Upper lobe of left lung (tissue), 6 donors: Measurements from ENCODE around the gene CTLA4. TPM values are rescaled to one million over a fixed set of nuclear protein-coding genes. Genes with fewer than 3 reads are reported as not detected.

Experiments used
- ATAC-seq, 2 donors: fragments of 200-7000 bp; cut with Tn5 transposase; one replicate each; pipeline ENCODE4 v1.9.1; 2022; ENCODE audit warnings: mild to moderate bottlenecking in 2 of 2, moderate library complexity in 2 of 2; ENCODE audit not compliant: low FRiP score in 2 of 2
- DNase-seq, 2 donors: peaks; one replicate each; pipeline ENCODE4 v3.0.0-alpha.2; 2019 to 2020
- H3K27ac ChIP-seq, 4 donors: fragments of 200-600 bp; sonication (generic); one replicate each; pipeline ENCODE4 v1.5.1; 2016 to 2019
- H3K27me3 ChIP-seq, 4 donors: fragments of 200-600 bp; sonication (generic); one replicate each; pipeline ENCODE4 v1.5.1; 2017 to 2019
- H3K36me3 ChIP-seq, 4 donors: fragments of 200-600 bp; sonication (generic); one replicate each; pipeline ENCODE4 v1.5.1; 2016 to 2019
- H3K4me1 ChIP-seq, 4 donors: fragments of 200-600 bp; sonication (generic); one replicate each; pipeline ENCODE4 v1.5.1; 2018 to 2019
- H3K4me3 ChIP-seq, 4 donors: fragments of 200-600 bp; sonication (generic); one replicate each; pipeline ENCODE4 v1.5.1; 2017 to 2019; ENCODE audit warnings: mild to moderate bottlenecking in 2 of 4, moderate library complexity in 1 of 4
- H3K9me3 ChIP-seq, 4 donors: fragments of 200-600 bp; sonication (generic); one replicate each; pipeline ENCODE4 v1.5.1; 2018 to 2019
- EP300 ChIP-seq, 4 donors: sonication (generic); formaldehyde crosslinking; IDR thresholded peaks; one replicate each; pipeline ENCODE4 v1.5.1; 2017; ENCODE audit warnings: antibody characterized with exemption in 4 of 4, control low read depth in 2 of 4
- POLR2A ChIP-seq, 4 donors: fragments of 450-650 bp; IDR thresholded peaks; one replicate each; pipeline ENCODE4 v1.5.1; 2016 to 2017; ENCODE audit warnings: antibody characterized with exemption in 4 of 4, mild to moderate bottlenecking in 2 of 4
- POLR2AphosphoS5 ChIP-seq, 2 donors: sonication (generic); formaldehyde crosslinking; IDR thresholded peaks; one replicate each; pipeline ENCODE4 v1.5.1; 2017; ENCODE audit warnings: antibody characterized with exemption in 2 of 2
- WGBS, 2 donors: methylation state at CpG; one replicate each; pipeline ENCODE4 v1.1.5; 2017 to 2018; 5-methylcytosine and 5-hydroxymethylcytosine counted together
- total RNA-seq, 6 donors: library from RNA; depleted of rRNA in 4 of 6; stranded (reverse); fragments of >200 nt in 4 of 6; gene quantifications; one replicate each; pipeline versions ENCODE4 v1.1.0 to v1.2.1, GENCODE V29; 2016 to 2021
- TF ChIP-seq, protein P1 (sequence below), 6 experiments: fragments of 450-650 bp in 4 of 6; fragments of 200-600 bp in 2 of 6; sonication (generic) in 2 of 6; IDR thresholded peaks; one replicate each; pipeline ENCODE4 v1.5.1; 2016 to 2019; ENCODE audit warnings: antibody characterized with exemption in 6 of 6
- donor health status: DM: no; HTN: no; CAD: no; lungs with moderate emphysema.
- donor health status: DM: no; HTN: yes; CAD: no; lungs with severe emphysema.

CTLA4 gene
- total RNA-seq, 6 donors from 2014 or later, result 0.33 to 3.1 (median 1.1) TPM

DNA sequence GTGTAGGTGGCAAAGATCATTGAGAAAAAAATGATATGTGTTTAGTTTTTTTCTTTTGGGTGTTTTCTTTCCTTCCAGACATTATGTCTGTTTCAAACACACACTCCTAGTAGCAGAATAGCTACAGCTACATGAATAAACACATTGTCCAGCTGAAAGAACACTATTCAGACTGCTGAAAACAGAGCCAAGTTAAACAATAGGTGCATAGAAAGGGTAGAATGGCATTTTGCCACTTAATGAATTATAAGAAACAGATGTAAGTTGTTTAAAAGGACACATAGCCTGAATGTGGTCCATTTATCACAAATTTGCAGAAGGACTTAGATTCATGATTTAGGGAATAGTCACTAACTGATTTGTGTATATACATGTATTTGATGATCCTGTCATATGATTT, 20.1 kb downstream of the CTLA4 start:
- Histone ChIP-seq H3K36me3 (no peaks in the 10 kb centered on the region), H3K4me3 (no peak overlapping the region), H3K27ac (no peak overlapping the region), H3K27me3 (no peaks in the 10 kb centered on the region), H3K9me3 (no peaks in the 10 kb centered on the region), H3K4me1 (no peaks in the 10 kb centered on the region)
- no peak for ATAC-seq
- TF ChIP-seq POLR2AphosphoS5 (IDR thresholded peaks at IDR 0.05) (no peak), EP300 (IDR thresholded peaks at IDR 0.05) (no peak), POLR2A (IDR thresholded peaks at IDR 0.05) (no peak)
- TF ChIP-seq, protein P1, sequence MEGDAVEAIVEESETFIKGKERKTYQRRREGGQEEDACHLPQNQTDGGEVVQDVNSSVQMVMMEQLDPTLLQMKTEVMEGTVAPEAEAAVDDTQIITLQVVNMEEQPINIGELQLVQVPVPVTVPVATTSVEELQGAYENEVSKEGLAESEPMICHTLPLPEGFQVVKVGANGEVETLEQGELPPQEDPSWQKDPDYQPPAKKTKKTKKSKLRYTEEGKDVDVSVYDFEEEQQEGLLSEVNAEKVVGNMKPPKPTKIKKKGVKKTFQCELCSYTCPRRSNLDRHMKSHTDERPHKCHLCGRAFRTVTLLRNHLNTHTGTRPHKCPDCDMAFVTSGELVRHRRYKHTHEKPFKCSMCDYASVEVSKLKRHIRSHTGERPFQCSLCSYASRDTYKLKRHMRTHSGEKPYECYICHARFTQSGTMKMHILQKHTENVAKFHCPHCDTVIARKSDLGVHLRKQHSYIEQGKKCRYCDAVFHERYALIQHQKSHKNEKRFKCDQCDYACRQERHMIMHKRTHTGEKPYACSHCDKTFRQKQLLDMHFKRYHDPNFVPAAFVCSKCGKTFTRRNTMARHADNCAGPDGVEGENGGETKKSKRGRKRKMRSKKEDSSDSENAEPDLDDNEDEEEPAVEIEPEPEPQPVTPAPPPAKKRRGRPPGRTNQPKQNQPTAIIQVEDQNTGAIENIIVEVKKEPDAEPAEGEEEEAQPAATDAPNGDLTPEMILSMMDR (IDR thresholded peaks at IDR 0.05), result no peak
- no peak for DNase-seq

DNA sequence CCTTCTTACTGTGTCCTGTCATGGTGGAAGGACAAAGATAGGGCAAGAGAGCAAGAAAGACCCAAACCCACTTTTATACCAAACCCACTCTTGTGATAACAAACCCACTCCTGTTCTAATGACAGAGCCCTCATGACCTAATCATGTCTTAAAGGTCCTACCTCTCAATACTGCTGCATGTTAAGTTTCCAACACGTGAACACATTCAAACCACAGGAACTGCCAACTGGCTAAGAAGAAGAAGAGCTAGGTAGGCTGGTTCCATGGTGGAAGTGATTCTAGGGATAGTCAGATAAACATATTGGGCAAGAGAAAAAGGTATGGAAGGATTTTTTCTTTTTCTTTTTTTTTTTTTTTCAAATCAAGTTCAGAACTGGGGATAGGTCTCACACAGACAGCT, 22.0 kb downstream of the CTLA4 start:
- no peak for DNase-seq
- Histone ChIP-seq H3K9me3 (no peaks in the 10 kb centered on the region), H3K4me3 (no peak overlapping the region), H3K36me3 (no peaks in the 10 kb centered on the region), H3K27me3 (no peaks in the 10 kb centered on the region), H3K4me1 (no peaks in the 10 kb centered on the region), H3K27ac (no peak overlapping the region)
- TF ChIP-seq POLR2AphosphoS5 (IDR thresholded peaks at IDR 0.05) (no peak), EP300 (IDR thresholded peaks at IDR 0.05) (no peak), POLR2A (IDR thresholded peaks at IDR 0.05) (no peak)
- TF ChIP-seq, protein P1 (IDR thresholded peaks at IDR 0.05), result no peak
- 79 to 96% methylated on average over 1 of the region's 1 CpG for WGBS, 2 donors
- ATAC-seq, result no peak

DNA sequence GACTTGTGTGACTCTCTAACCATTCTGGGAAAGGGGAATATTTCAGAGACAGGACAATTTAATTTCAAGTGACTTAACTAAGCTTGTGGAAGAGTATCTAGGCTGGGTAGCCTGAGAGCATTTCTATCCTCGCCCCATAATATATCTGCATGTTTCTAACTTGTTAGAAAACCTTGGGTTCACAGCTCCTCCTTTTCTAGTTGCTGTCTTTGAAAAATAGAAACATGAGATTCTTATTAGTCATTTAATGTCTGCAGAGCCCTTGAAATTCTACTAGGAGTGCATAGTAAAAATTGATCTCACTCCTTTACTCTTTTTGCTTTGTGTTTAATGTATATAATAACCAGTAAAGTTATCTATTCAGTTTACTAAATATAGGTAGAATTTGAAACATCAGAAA, 22.4 kb downstream of the CTLA4 start:
- ATAC-seq (no peak), DNase-seq (no peak)
- H3K36me3 ChIP-seq, result no peaks in the 10 kb centered on the region
- no peaks in the 10 kb centered on the region for H3K4me1 ChIP-seq
- H3K27me3 ChIP-seq, result no peaks in the 10 kb centered on the region
- no peak for TF ChIP-seq POLR2AphosphoS5 (IDR thresholded peaks at IDR 0.05)
- TF ChIP-seq EP300 (IDR thresholded peaks at IDR 0.05), result no peak
- TF ChIP-seq, protein P1 (IDR thresholded peaks at IDR 0.05), result no peak
- TF ChIP-seq POLR2A (IDR thresholded peaks at IDR 0.05), result no peak
- no peak overlapping the region for H3K27ac ChIP-seq
- WGBS, 2 donors, result 92 to 95% methylated on average over 1 of the region's 1 CpG
- no peaks in the 10 kb centered on the region for H3K9me3 ChIP-seq
- no peak overlapping the region for H3K4me3 ChIP-seq

DNA sequence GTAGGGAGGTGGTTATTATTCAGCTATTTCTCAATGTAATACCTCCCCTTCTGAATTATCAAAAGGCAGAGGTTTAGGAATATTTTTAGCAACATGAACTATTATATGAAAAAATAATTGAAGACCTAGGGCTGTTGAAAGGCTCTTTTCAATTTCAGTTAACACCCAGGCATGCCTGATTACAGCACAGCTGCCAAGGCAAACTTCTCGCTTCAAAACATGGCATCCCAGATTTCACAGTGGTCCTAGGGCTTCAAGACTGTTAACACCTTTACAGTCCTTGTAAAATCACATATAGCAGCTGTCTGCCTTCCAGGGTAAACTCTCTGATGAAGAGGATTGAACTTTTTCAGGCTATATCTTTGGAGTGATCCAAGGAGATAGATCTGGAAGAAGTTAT, 23.2 kb downstream of the CTLA4 start:
- Histone ChIP-seq H3K27ac (no peak overlapping the region), H3K4me3 (no peak overlapping the region), H3K36me3 (no peaks in the 10 kb centered on the region), H3K4me1 (no peaks in the 10 kb centered on the region), H3K9me3 (no peaks in the 10 kb centered on the region), H3K27me3 (no peaks in the 10 kb centered on the region)
- ATAC-seq, result no peak
- no peak for DNase-seq
- 92 to 100% methylated on average over 1 of the region's 1 CpG for WGBS, 2 donors
- TF ChIP-seq, protein P1 (IDR thresholded peaks at IDR 0.05), result no peak
- TF ChIP-seq POLR2AphosphoS5 (IDR thresholded peaks at IDR 0.05) (no peak), POLR2A (IDR thresholded peaks at IDR 0.05) (no peak), EP300 (IDR thresholded peaks at IDR 0.05) (no peak)

DNA sequence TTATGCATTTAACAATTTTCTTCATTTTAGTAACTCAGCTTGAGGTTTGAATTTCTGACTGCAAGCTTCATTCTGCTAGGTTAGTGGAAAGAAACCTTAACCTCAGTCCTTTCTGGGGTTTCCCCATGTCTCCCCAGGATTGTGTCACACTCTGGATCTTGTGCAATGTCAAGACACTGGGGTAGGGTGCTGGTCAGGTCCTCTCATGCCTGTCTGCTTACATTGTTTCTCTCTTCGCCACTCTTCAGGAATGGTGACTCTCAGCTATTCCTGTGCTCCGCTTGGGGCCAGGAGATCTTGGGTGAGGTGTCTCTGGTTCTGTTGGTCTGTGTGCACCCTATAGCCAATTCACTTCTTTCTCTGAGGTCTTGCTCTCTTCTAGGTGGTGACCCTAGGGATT, 23.9 kb downstream of the CTLA4 start:
- no peaks in the 10 kb centered on the region for H3K27me3 ChIP-seq
- TF ChIP-seq EP300 (IDR thresholded peaks at IDR 0.05) (no peak), POLR2AphosphoS5 (IDR thresholded peaks at IDR 0.05) (peak in 1 of 2 donors; percentile 28)
- TF ChIP-seq, protein P1 (IDR thresholded peaks at IDR 0.05), result no peak
- ATAC-seq, result peak; percentile 26 to 62
- 77 to 89% methylated on average over 2 of the region's 2 CpGs for WGBS, 2 donors
- H3K9me3 ChIP-seq, result no peaks in the 10 kb centered on the region
- H3K4me3 ChIP-seq, result no peak overlapping the region
- DNase-seq, result peak in 1 of 2 donors; percentile 45
- no peaks in the 10 kb centered on the region for H3K36me3 ChIP-seq
- no peak overlapping the region for H3K27ac ChIP-seq
- no peaks in the 10 kb centered on the region for H3K4me1 ChIP-seq
